Upper lobe of left lung (tissue), 6 donors: ENCODE results near the gene SPEM1. TPM values are rescaled to one million over a fixed set of nuclear protein-coding genes. Genes with fewer than 3 reads are reported as not detected.

ENCODE experiments used
- ATAC-seq, 2 donors: fragments of 200-7000 bp; cut with Tn5 transposase; one replicate each; pipeline ENCODE4 v1.9.1; 2022; ENCODE audit warnings: mild to moderate bottlenecking in 2 of 2, moderate library complexity in 2 of 2; ENCODE audit not compliant: low FRiP score in 2 of 2
- DNase-seq, 2 donors: peaks; one replicate each; pipeline ENCODE4 v3.0.0-alpha.2; 2019 to 2020
- H3K27ac ChIP-seq, 4 donors: fragments of 200-600 bp; sonication (generic); one replicate each; pipeline ENCODE4 v1.5.1; 2016 to 2019
- H3K27me3 ChIP-seq, 4 donors: fragments of 200-600 bp; sonication (generic); one replicate each; pipeline ENCODE4 v1.5.1; 2017 to 2019
- H3K36me3 ChIP-seq, 4 donors: fragments of 200-600 bp; sonication (generic); one replicate each; pipeline ENCODE4 v1.5.1; 2016 to 2019
- H3K4me1 ChIP-seq, 4 donors: fragments of 200-600 bp; sonication (generic); one replicate each; pipeline ENCODE4 v1.5.1; 2018 to 2019
- H3K4me3 ChIP-seq, 4 donors: fragments of 200-600 bp; sonication (generic); one replicate each; pipeline ENCODE4 v1.5.1; 2017 to 2019; ENCODE audit warnings: mild to moderate bottlenecking in 2 of 4, moderate library complexity in 1 of 4
- H3K9me3 ChIP-seq, 4 donors: fragments of 200-600 bp; sonication (generic); one replicate each; pipeline ENCODE4 v1.5.1; 2018 to 2019
- EP300 ChIP-seq, 4 donors: sonication (generic); formaldehyde crosslinking; IDR thresholded peaks; one replicate each; pipeline ENCODE4 v1.5.1; 2017; ENCODE audit warnings: antibody characterized with exemption in 4 of 4, control low read depth in 2 of 4
- POLR2A ChIP-seq, 4 donors: fragments of 450-650 bp; IDR thresholded peaks; one replicate each; pipeline ENCODE4 v1.5.1; 2016 to 2017; ENCODE audit warnings: antibody characterized with exemption in 4 of 4, mild to moderate bottlenecking in 2 of 4
- POLR2AphosphoS5 ChIP-seq, 2 donors: sonication (generic); formaldehyde crosslinking; IDR thresholded peaks; one replicate each; pipeline ENCODE4 v1.5.1; 2017; ENCODE audit warnings: antibody characterized with exemption in 2 of 2
- WGBS, 2 donors: methylation state at CpG; one replicate each; pipeline ENCODE4 v1.1.5; 2017 to 2018; 5-methylcytosine and 5-hydroxymethylcytosine counted together
- total RNA-seq, 6 donors: library from RNA; depleted of rRNA in 4 of 6; stranded (reverse); fragments of >200 nt in 4 of 6; gene quantifications; one replicate each; pipeline versions ENCODE4 v1.1.0 to v1.2.1, GENCODE V29; 2016 to 2021
- TF ChIP-seq, protein P1 (sequence below), 6 experiments: fragments of 450-650 bp in 4 of 6; fragments of 200-600 bp in 2 of 6; sonication (generic) in 2 of 6; IDR thresholded peaks; one replicate each; pipeline ENCODE4 v1.5.1; 2016 to 2019; ENCODE audit warnings: antibody characterized with exemption in 6 of 6
- donor health status: DM: no; HTN: no; CAD: no; lungs with moderate emphysema.
- donor health status: DM: no; HTN: yes; CAD: no; lungs with severe emphysema.

Gene SPEM1
- total RNA-seq, 6 donors from 2014 or later, result not detected

DNA sequence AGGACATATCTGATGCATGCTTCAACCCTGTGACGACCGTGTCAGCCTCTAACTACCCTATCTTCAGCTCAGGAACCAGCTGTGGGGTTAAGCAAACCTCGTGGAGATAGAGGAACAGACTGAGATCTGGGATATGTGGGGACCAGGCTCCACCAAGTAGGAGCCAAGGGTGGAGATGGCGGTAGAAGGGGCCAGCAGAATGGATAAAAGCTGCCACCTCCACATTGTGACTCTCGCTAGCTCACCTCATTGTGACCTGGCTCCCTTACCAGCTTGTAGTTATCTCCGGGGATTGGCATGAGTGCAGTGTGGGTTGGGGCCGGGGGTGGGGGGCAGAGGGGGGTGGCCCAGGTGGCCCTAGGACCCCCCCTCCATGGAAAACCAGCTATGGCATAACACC is 5.2 kb downstream of the SPEM1 start, which contains the start of gene SPEM2:
SPEM2 (plus strand) TSS at position 301 of the 400 bp plus-strand sequence; CDS start at position 374, 73 bp downstream.
- no peak for ATAC-seq
- Histone ChIP-seq H3K9me3 (no peaks in the 10 kb centered on the region), H3K4me1 (no peaks in the 10 kb centered on the region), H3K27ac (no peak within 1 kb of the TSS), H3K4me3 (no peak within 1 kb of the TSS), H3K27me3 (no peaks in the 10 kb centered on the region), H3K36me3 (no peaks in the 10 kb centered on the region)
- no peak for DNase-seq
- WGBS, 2 donors, result 82 to 83% methylated on average over 4 to 7 of the region's 7 CpGs
- no peak for TF ChIP-seq EP300 (IDR thresholded peaks at IDR 0.05)
- no peak for TF ChIP-seq POLR2AphosphoS5 (IDR thresholded peaks at IDR 0.05)
- TF ChIP-seq, protein P1, sequence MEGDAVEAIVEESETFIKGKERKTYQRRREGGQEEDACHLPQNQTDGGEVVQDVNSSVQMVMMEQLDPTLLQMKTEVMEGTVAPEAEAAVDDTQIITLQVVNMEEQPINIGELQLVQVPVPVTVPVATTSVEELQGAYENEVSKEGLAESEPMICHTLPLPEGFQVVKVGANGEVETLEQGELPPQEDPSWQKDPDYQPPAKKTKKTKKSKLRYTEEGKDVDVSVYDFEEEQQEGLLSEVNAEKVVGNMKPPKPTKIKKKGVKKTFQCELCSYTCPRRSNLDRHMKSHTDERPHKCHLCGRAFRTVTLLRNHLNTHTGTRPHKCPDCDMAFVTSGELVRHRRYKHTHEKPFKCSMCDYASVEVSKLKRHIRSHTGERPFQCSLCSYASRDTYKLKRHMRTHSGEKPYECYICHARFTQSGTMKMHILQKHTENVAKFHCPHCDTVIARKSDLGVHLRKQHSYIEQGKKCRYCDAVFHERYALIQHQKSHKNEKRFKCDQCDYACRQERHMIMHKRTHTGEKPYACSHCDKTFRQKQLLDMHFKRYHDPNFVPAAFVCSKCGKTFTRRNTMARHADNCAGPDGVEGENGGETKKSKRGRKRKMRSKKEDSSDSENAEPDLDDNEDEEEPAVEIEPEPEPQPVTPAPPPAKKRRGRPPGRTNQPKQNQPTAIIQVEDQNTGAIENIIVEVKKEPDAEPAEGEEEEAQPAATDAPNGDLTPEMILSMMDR (IDR thresholded peaks at IDR 0.05), result no peak
- TF ChIP-seq POLR2A (IDR thresholded peaks at IDR 0.05), result no peak

DNA sequence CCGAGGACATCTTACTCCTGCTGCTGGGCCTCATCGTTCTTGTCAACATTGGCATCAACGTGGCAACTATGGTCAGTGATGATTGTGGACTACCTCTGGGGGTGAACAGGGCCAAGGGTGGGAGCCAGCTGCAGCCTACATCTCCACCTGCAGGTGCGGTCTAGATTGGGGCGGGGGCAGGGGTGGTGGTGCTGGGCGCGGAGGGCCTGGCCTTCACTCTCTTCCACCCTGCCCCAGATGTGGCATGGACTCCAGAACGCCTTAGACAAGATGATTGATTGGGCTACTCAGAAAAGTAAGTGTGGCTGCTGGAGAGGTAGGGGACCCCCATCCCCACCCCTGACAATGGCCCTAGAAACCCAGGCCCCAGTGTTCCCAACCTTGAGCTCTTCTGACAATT is 5.6 kb downstream of the SPEM1 start:
- ATAC-seq, result no peak
- 91 to 100% methylated on average over 1 to 8 of the region's 8 CpGs for WGBS, 2 donors
- no peaks in the 10 kb centered on the region for H3K9me3 ChIP-seq
- TF ChIP-seq, protein P1 (IDR thresholded peaks at IDR 0.05), result no peak
- no peak for TF ChIP-seq POLR2AphosphoS5 (IDR thresholded peaks at IDR 0.05)
- no peak for TF ChIP-seq EP300 (IDR thresholded peaks at IDR 0.05)
- no peak for TF ChIP-seq POLR2A (IDR thresholded peaks at IDR 0.05)
- H3K27me3 ChIP-seq, result no peaks in the 10 kb centered on the region
- no peak overlapping the region for H3K27ac ChIP-seq
- no peak for DNase-seq
- no peaks in the 10 kb centered on the region for H3K4me1 ChIP-seq
- H3K36me3 ChIP-seq, result no peaks in the 10 kb centered on the region
- no peak overlapping the region for H3K4me3 ChIP-seq

DNA sequence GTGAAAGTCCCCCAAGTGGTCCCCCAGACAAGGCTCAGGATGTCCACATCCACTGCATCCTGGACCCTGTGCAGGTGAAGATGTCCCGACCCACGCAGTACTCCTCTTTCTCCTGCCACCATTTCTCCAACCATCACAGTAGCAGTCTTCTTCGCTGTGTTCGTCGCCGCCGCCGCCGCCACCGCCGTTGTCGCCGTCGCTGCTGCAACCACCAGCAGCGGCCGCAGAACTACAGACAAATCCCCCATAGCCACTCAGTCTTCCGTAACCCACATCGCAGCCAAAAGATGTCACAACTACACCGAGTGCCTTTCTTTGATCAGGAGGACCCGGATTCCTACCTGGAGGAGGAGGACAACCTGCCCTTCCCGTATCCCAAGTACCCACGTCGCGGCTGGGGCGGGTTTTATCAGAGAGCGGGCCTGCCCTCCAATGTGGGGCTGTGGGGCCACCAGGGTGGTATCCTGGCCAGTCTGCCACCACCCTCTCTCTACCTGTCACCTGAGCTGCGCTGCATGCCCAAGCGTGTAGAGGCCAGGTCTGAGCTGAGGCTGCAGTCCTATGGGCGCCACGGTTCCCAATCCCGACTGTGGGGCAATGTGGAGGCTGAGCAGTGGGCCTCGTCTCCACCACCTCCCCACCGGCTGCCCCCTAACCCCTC is 6.2 kb downstream of the SPEM1 start:
- ATAC-seq, result no peak
- WGBS, 2 donors, result 90 to 93% methylated on average over 28 to 30 of the region's 33 CpGs
- Histone ChIP-seq H3K4me1 (no peaks in the 10 kb centered on the region), H3K36me3 (no peaks in the 10 kb centered on the region), H3K9me3 (no peaks in the 10 kb centered on the region), H3K4me3 (no peak overlapping the region), H3K27me3 (no peaks in the 10 kb centered on the region), H3K27ac (no peak overlapping the region)
- DNase-seq, result peak in 1 of 2 donors; percentile 65
- no peak for TF ChIP-seq POLR2A (IDR thresholded peaks at IDR 0.05)
- TF ChIP-seq POLR2AphosphoS5 (IDR thresholded peaks at IDR 0.05), result no peak
- no peak for TF ChIP-seq EP300 (IDR thresholded peaks at IDR 0.05)
- TF ChIP-seq, protein P1 (IDR thresholded peaks at IDR 0.05), result no peak

DNA sequence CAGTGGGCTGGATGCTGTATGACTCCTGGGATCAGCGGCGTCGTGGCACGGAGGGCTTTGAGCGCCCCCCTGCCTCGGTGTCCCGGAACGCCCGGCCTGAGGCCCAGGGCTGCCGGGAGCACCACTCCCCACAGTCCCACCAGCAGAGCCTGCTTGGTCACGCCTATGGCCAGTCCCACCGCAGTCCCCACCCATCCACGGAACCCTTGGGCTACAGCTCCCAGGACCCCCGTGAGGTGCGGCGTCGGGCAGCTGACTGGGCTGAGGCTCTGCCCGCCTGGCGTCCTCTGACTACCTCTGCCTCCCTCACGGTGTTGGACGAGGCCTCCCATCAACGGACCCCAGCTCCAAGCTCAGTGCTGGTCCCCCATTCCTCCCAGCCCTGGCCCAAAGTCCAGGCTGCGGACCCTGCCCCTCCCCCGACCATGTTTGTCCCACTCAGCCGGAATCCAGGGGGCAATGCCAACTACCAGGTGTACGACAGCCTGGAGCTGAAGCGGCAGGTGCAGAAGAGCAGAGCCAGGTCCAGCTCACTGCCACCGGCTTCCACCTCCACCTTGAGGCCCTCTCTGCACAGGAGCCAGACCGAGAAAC is 6.9 kb downstream of the SPEM1 start:
- Histone ChIP-seq H3K36me3 (no peaks in the 10 kb centered on the region), H3K4me1 (no peaks in the 10 kb centered on the region), H3K27me3 (no peaks in the 10 kb centered on the region), H3K4me3 (no peak overlapping the region), H3K9me3 (no peaks in the 10 kb centered on the region), H3K27ac (no peak overlapping the region)
- DNase-seq, result peak in 1 of 2 donors; percentile 71
- TF ChIP-seq POLR2AphosphoS5 (IDR thresholded peaks at IDR 0.05), result no peak
- no peak for TF ChIP-seq POLR2A (IDR thresholded peaks at IDR 0.05)
- no peak for TF ChIP-seq EP300 (IDR thresholded peaks at IDR 0.05)
- TF ChIP-seq, protein P1 (IDR thresholded peaks at IDR 0.05), result no peak
- 92 to 94% methylated on average over 19 to 29 of the region's 29 CpGs for WGBS, 2 donors
- no peak for ATAC-seq
